Kidney (tissue), 14 donors: Measurements from ENCODE around the gene DYNC1H1. TPM values are rescaled to one million over a fixed set of nuclear protein-coding genes. Genes with fewer than 3 reads are reported as not detected.
A peak's percentile ranks its signal among the peaks of the same experiment; 100 is the strongest.

ENCODE experiments used
- DNase-seq, 5 donors: peaks; one replicate each; pipeline ENCODE4 v3.0.0-alpha.2; 2013 to 2020
- FAIRE-seq: peaks from 2 replicates; lab custom pipeline; 2012; peaks lifted over from hg19 to GRCh38; lab: Jason Lieb, UNC
- H3K27ac ChIP-seq, 2 donors: one replicate each; pipeline ENCODE4 v1.7.0; 2013; ENCODE audit warnings: low read depth in 2 of 2, low read length in 2 of 2, inconsistent platforms in 1 of 2
- H3K27me3 ChIP-seq: one replicate; pipeline ENCODE4 v1.7.1; 2013; ENCODE audit warnings: low read length, inconsistent platforms; ENCODE audit not compliant: control insufficient read depth, insufficient read depth
- H3K36me3 ChIP-seq, 3 donors: one replicate each; pipeline versions ENCODE4 v1.7.0 to v1.7.1; 2013; ENCODE audit warnings: low read length in 3 of 3, control low read depth in 1 of 3, inconsistent platforms in 1 of 3; ENCODE audit not compliant: insufficient read depth in 3 of 3, control insufficient read depth in 2 of 3
- H3K4me1 ChIP-seq, 3 donors: one replicate each; pipeline versions ENCODE4 v1.7.0 to v1.7.1; 2013; ENCODE audit warnings: low read length in 3 of 3, inconsistent platforms in 1 of 3, low read depth in 1 of 3; ENCODE audit not compliant: control insufficient read depth in 2 of 3, insufficient read depth in 2 of 3
- H3K4me3 ChIP-seq, 3 donors: one replicate each; pipeline versions ENCODE4 v1.7.0 to v1.8.1; 2013; ENCODE audit warnings: low read length in 3 of 3, control low read depth in 1 of 3, inconsistent platforms in 1 of 3
- H3K9ac ChIP-seq, 3 donors: one replicate each; pipeline versions ENCODE4 v1.7.0 to v1.7.1; 2013; ENCODE audit warnings: low read length in 3 of 3, control low read depth in 1 of 3, inconsistent platforms in 1 of 3
- H3K9me3 ChIP-seq, 3 donors: one replicate each; pipeline versions ENCODE4 v1.7.0 to v1.7.1; 2013; ENCODE audit warnings: low read length in 3 of 3, control low read depth in 1 of 3, inconsistent platforms in 1 of 3; ENCODE audit not compliant: control insufficient read depth in 2 of 3, insufficient read depth in 1 of 3
- intact Hi-C: fragments of 100-400 bp; cut with DNase I; formaldehyde crosslinking; loops from one replicate; pipeline ENCODE4 v1.11.1; 2022
- polyA plus RNA-seq: library from polyadenylated mRNA; stranded (reverse); fragments of 350-450 nt; fragmentation: Illumina TruSeq; extraction: RNeasy Lipid Tissue Mini Kit (QIAGEN cat#74804); gene quantifications from one replicate; pipeline ENCODE4 v1.2.3, GENCODE V29; 2014; ENCODE audit warnings: low read depth, low replicate concordance; ENCODE audit not compliant: insufficient read depth
- total RNA-seq: library from RNA; stranded (reverse); fragmentation: NEBNext Ultra II Directional; extraction: Animal tissue kit (Norgen Biotek cat#: 25700); gene quantifications from one replicate; pipeline ENCODE4 v1.2.1, GENCODE V29; 2021
- TF ChIP-seq, protein P1 (sequence below): IDR thresholded peaks from 3 replicates; pipeline ENCODE4 v1.5.1; 2012; ENCODE audit warnings: mild to moderate bottlenecking, moderate library complexity, borderline replicate concordance; ENCODE audit not compliant: insufficient read depth; ENCODE audit errors: extremely low read depth
- donor health status: control.
- donor health status: control.
- donor health status: control.
- donor health status: control.
- donor health status: control.
- donor health status: DM: yes; HTN: yes; CAD: no.
- donor health status: Normal renal cell carcinoma (clear cell type).

Gene DYNC1H1
- total and polyA plus RNA-seq, 2 donors from 2014 or later = 132 to 390 TPM

- DNase-seq = peak in 2 of 5 donors; percentile 29 to 72
- H3K9ac ChIP-seq = peak overlapping the region in 1 of 3 donors; percentile 17
These were observed 597 bp upstream of the DYNC1H1 start for GRCh38 chr14:101963656-101964296.

DNA sequence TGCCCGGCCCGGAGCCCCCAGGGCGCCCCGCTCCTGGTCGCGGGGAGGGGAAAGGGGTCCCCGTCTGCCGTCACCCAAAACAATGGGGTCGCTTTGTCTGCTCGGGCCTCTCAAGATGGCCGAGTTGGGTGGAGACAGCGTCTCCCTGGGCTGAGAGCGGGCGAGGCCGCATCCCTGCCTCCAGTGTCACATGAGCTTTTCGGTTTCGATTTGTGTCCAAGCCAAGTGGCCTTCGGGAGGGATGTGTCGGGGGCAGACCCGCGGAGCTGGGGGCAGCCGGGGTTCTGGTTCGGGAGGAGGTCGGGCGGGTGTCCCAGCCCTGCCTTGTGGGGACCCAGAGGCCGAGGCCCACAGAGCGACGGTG lies 790 bp downstream of the DYNC1H1 start:
- peaks cover 0 to 3% (median 2%) of the 10 kb centered on the region in 3 donors for H3K36me3 ChIP-seq
- FAIRE-seq = no peak
- H3K4me1 ChIP-seq = peaks cover 0 to 8% (median 4%) of the 10 kb centered on the region in 3 donors
- TF ChIP-seq, protein P1, sequence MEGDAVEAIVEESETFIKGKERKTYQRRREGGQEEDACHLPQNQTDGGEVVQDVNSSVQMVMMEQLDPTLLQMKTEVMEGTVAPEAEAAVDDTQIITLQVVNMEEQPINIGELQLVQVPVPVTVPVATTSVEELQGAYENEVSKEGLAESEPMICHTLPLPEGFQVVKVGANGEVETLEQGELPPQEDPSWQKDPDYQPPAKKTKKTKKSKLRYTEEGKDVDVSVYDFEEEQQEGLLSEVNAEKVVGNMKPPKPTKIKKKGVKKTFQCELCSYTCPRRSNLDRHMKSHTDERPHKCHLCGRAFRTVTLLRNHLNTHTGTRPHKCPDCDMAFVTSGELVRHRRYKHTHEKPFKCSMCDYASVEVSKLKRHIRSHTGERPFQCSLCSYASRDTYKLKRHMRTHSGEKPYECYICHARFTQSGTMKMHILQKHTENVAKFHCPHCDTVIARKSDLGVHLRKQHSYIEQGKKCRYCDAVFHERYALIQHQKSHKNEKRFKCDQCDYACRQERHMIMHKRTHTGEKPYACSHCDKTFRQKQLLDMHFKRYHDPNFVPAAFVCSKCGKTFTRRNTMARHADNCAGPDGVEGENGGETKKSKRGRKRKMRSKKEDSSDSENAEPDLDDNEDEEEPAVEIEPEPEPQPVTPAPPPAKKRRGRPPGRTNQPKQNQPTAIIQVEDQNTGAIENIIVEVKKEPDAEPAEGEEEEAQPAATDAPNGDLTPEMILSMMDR = no peak
- intact Hi-C loops = no loop called here
- peak overlapping the region; percentile 68 to 86 (median 73) for H3K4me3 ChIP-seq
- peak overlapping the region; percentile 71 to 86 (median 76) for H3K9ac ChIP-seq
- H3K27ac ChIP-seq = peak overlapping the region; percentile 89 to 94
- no peaks in the 10 kb centered on the region for H3K9me3 ChIP-seq
- H3K27me3 ChIP-seq = no peaks in the 10 kb centered on the region
- DNase-seq = peak; percentile 71 to 88 (median 83)

More at GRCh38 chr14:101963656-101964296, 597 bp upstream of the DYNC1H1 start:
- Histone ChIP-seq H3K9me3 (no peaks in the 10 kb centered on the region), H3K4me3 (peak overlapping the region in 2 of 3 donors; percentile 3 to 35), H3K27ac (no peak overlapping the region), H3K36me3 (no peaks in the 10 kb centered on the region), H3K27me3 (no peaks in the 10 kb centered on the region), H3K4me1 (peaks cover 0 to 8% (median 4%) of the 10 kb centered on the region in 3 donors)
- intact Hi-C loops = no loop called here
- TF ChIP-seq, protein P1 = no peak
- FAIRE-seq = no peak

DNA sequence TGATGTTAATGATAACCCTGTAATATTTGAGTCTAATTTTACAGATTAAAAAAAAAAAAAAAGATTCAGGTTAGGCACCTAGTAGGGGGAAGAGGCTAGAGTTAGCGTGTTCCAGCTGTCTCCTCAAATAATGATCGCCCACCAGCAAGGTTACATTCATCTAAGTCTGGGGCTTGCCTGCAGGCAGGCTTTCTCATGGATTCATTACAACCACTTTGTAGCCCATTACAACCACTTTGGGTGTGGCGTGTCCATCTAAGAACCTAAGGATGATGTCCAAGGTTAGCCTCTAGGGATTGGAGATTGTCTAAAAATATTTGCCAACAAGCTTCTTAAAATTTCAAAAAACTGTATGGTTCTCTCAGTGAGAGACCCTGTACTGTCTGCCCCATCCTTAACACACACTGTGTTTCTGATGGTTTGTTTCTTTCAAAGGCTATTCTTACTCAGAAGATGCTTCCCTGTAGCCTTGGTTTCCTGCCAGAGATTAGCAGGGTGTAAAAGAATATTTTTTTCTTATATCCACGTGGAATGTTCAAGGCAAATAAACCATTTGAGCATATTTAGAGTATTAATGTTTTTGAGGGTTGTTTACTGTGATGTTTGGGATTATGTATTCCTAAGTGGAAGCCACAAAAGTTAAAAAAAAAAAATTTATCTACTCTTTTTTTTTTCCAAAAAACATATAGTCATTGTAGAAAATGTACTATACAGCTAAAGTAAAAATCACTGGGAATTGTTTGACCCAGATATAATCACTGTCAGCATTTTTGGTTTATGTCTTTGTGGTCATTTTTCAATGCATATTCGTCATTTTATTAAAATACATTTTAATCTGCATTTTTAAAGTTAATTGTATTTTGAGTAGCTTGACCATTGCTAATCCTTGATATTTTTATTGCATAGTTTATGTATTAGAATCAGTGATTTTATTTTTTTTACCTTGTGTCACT lies 1.7 kb downstream of the DYNC1H1 start:
- Histone ChIP-seq H3K4me1 (peaks cover 0 to 8% (median 4%) of the 10 kb centered on the region in 3 donors), H3K27ac (peak overlapping the region; percentile 42 to 89), H3K36me3 (peaks cover 0 to 3% (median 2%) of the 10 kb centered on the region in 3 donors), H3K9me3 (no peaks in the 10 kb centered on the region), H3K27me3 (no peaks in the 10 kb centered on the region), H3K9ac (peak overlapping the region; percentile 71 to 86 (median 76)), H3K4me3 (peak overlapping the region; percentile 68 to 86 (median 73))
- TF ChIP-seq, protein P1 = no peak
- FAIRE-seq = no peak
- DNase-seq = no peak
- intact Hi-C loops = no loop called here
